Neutrophil (primary cell): ENCODE data around the gene PTPRG.

Source experiments
- H3K27ac ChIP-seq: fragments of 200-600 bp; sonication (generic); 2 replicates; pipeline ENCODE4 v1.5.1; 2016; ENCODE audit warnings: mild to moderate bottlenecking, moderate library complexity
- H3K27me3 ChIP-seq: fragments of 200-600 bp; sonication (generic); 2 replicates; pipeline ENCODE4 v1.6.0; 2016; ENCODE audit warnings: mild to moderate bottlenecking
- H3K36me3 ChIP-seq: fragments of 200-600 bp; sonication (generic); 2 replicates; pipeline ENCODE4 v1.5.1; 2017
- H3K4me1 ChIP-seq, 2 experiments: fragments of 200-600 bp in 1 of 2; sonication (generic) in 1 of 2; 1 replicate in 1 of 2; 2 replicates in 1 of 2; pipeline versions ENCODE4 v1.5.1 to v1.6.1; 2013 to 2016; ENCODE audit warnings: low read depth in 1 of 2, low read length in 1 of 2, mild to moderate bottlenecking in 1 of 2, moderate library complexity in 1 of 2; ENCODE audit not compliant: control insufficient read depth in 1 of 2, insufficient read depth in 1 of 2
- H3K4me3 ChIP-seq, 2 experiments: fragments of 200-600 bp in 1 of 2; sonication (generic) in 1 of 2; 1 replicate in 1 of 2; 2 replicates in 1 of 2; pipeline ENCODE4 v1.5.1; 2013 to 2016; ENCODE audit warnings: low read depth in 1 of 2, low read length in 1 of 2, mild to moderate bottlenecking in 1 of 2, moderate library complexity in 1 of 2
- H3K9me3 ChIP-seq: fragments of 200-600 bp; sonication (generic); 2 replicates; pipeline ENCODE4 v1.5.1; 2016
- CTCF ChIP-seq: fragments of 200-600 bp; sonication (generic); IDR thresholded peaks from 2 replicates; pipeline ENCODE4 v1.5.1; 2016; ENCODE audit warnings: antibody characterized with exemption

PTPRG gene

GRCh38 chr3:61862614-61863289 lies 301.4 kb downstream of the PTPRG start:
- TF ChIP-seq CTCF = no peak
- Histone ChIP-seq H3K36me3 (no peaks in the 10 kb centered on the region), H3K27ac (no peak overlapping the region), H3K4me3 (no peak overlapping the region), H3K9me3 (no peaks in the 10 kb centered on the region), H3K27me3 (no peaks in the 10 kb centered on the region), H3K4me1 (no peaks in the 10 kb centered on the region)

- no peak for TF ChIP-seq CTCF
Measured at GRCh38 chr3:61863579-61863978, 302.2 kb downstream of the PTPRG start.

DNA sequence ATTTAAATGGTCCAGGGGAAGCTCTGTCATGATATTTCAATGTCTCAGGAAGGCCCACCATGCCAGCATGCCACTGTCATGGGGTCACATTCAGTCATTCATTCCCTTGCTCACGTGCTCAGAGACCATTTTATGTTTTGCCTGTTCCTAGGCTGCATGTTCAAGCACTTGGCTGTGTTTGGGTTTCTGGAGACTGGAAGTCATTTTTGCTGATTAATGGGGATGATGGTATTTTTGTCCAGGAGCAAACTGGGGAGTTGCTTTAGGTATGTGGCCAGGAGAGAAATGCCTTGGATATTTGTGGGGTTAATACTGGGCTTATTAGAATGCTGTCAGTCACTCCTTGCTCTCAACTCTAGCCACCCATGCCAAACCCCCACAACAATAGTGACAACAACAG lies 303.5 kb downstream of the PTPRG start:
- Histone ChIP-seq H3K9me3 (no peaks in the 10 kb centered on the region), H3K4me3 (no peak overlapping the region), H3K27ac (no peak overlapping the region), H3K36me3 (no peaks in the 10 kb centered on the region), H3K4me1 (no peaks in the 10 kb centered on the region), H3K27me3 (no peaks in the 10 kb centered on the region)
- TF ChIP-seq CTCF = no peak

More at GRCh38 chr3:61863579-61863978, 302.2 kb downstream of the PTPRG start:
- H3K36me3 ChIP-seq = no peaks in the 10 kb centered on the region
- no peak overlapping the region for H3K4me3 ChIP-seq
- H3K27me3 ChIP-seq = no peaks in the 10 kb centered on the region
- no peaks in the 10 kb centered on the region for H3K9me3 ChIP-seq
- no peak overlapping the region for H3K27ac ChIP-seq
- no peaks in the 10 kb centered on the region for H3K4me1 ChIP-seq

DNA sequence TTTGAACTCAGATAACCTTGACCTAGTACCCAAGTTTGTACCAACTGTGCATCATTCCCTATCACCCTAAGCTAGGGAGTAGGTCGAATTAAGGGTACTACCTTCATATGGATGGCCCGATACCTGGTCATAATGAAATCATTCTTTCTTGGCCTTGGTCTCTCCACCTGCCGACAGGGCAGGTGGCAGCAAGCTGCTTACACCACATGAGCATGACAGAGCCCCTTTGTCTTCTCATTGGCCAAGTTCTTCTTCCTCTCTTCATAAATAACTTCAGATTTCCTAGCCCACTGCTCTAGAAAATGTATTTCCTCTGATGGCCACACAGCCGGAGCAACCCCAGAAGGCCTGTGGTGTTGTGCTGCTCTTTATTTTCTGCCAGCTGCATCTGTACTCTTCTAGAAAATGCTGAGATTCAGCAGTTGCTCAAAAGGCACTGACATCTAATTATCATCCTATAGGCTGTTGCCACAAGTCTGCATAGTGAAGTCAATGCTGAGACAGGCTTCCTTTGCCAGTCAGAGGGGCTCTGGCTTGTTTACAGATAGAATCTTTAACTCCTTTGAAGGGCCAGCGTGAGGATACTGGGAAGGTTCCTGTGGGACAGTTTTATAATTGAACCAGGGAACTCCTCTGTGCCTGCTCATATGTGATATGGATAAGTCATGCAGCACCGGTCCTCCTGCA lies 304.2 kb downstream of the PTPRG start:
- Histone ChIP-seq H3K36me3 (no peaks in the 10 kb centered on the region), H3K27ac (no peak overlapping the region), H3K4me3 (no peak overlapping the region), H3K4me1 (no peaks in the 10 kb centered on the region), H3K9me3 (no peaks in the 10 kb centered on the region), H3K27me3 (no peaks in the 10 kb centered on the region)
- no peak for TF ChIP-seq CTCF

DNA sequence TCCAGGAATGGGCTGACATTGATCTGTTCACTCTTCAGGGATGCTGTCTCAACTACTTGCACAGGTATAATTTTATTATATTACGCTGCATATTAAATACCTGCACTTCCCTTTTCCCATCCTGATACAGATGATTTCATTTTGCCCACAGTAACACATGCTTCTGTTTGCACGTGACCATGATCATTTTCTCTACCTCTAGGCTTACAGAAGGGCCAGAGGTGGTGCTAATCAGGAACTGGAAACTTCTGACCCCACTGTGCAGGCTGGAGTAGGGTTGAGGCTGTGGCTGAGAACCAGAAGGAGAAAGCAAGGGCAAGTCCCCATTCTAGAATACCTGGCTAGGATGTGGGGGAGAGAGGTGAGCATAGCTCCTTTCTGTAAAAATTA lies 304.8 kb downstream of the PTPRG start:
- Histone ChIP-seq H3K27ac (no peak overlapping the region), H3K4me1 (no peaks in the 10 kb centered on the region), H3K4me3 (no peak overlapping the region), H3K36me3 (no peaks in the 10 kb centered on the region), H3K9me3 (no peaks in the 10 kb centered on the region), H3K27me3 (no peaks in the 10 kb centered on the region)
- TF ChIP-seq CTCF = no peak
